ENCODE data around the gene PCBP4. TPM values are rescaled to one million over a fixed set of nuclear protein-coding genes. Genes with fewer than 3 reads are reported as not detected.

The PCBP4 gene
- total RNA-seq, 1 experiment from 2014 or later, result 28.7 TPM

DNA sequence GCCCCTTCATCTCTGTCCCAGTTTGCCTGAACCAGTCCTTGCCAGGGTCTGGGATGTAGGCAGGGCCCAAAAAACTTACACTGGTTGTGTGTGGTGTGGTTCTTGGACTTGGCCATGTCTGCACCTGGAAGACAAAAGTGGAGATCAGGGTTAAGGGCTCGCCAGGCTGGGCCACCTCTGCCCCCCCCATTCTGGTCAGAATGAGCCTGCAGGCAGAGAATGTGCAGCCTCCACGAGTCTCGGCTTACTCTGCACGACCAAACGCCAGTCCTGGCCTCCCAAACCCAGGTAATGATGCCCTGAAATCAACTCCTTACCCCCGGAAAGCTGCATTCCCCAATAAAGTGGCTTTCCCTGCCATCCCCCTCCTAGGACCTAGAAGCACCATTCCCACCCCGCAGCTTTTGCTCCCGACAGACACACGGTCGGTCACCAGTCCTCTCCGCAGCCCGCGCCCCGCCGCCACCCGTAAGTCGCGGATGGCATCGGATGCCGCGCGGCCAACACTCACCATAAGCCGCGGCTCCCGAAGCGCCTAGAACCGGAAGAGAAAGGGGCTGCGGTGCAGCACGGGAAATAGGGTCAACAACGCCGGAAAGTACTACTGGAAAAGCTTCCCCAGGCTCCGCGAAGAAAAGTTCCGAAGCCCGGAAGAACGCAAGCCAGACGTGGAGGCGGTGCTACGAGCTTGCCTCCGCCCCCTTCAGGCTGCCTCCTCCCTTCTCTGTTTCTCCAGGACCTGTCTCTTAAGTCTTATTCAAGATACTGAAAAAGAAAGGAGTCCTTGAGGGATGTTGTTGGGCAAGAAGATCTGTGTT lies 28.3 kb upstream of the PCBP4 start, which contains the start of gene RPL29 (continued):
- TF ChIP-seq, protein P1, sequence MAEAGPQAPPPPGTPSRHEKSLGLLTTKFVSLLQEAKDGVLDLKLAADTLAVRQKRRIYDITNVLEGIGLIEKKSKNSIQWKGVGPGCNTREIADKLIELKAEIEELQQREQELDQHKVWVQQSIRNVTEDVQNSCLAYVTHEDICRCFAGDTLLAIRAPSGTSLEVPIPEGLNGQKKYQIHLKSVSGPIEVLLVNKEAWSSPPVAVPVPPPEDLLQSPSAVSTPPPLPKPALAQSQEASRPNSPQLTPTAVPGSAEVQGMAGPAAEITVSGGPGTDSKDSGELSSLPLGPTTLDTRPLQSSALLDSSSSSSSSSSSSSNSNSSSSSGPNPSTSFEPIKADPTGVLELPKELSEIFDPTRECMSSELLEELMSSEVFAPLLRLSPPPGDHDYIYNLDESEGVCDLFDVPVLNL (CRISPR knock-in tag; IDR thresholded peaks at IDR 0.05; ENCODE audit: borderline replicate concordance, low read depth), result no peak
- TF ChIP-seq FOXJ3 (CRISPR knock-in tag; IDR thresholded peaks at IDR 0.05; ENCODE audit: borderline replicate concordance) (no peak), TEAD1 (CRISPR knock-in tag; IDR thresholded peaks at IDR 0.05) (peak; percentile 88), GABPB1 (CRISPR knock-in tag; IDR thresholded peaks at IDR 0.05) (peak; percentile 92), SMAD4 (CRISPR knock-in tag; IDR thresholded peaks at IDR 0.05) (no peak), OVOL2 (CRISPR knock-in tag; IDR thresholded peaks at IDR 0.05; ENCODE audit: borderline replicate concordance) (no peak), TEAD4 (CRISPR knock-in tag; IDR thresholded peaks at IDR 0.05) (no peak), ZNF263 (CRISPR knock-in tag; IDR thresholded peaks at IDR 0.05; ENCODE audit: low read depth) (no peak), IRF2 (CRISPR knock-in tag; IDR thresholded peaks at IDR 0.05; ENCODE audit: borderline replicate concordance, low read depth) (no peak), ZNF219 (CRISPR knock-in tag; IDR thresholded peaks at IDR 0.05; ENCODE audit: borderline replicate concordance) (no peak), CREM (CRISPR knock-in tag; IDR thresholded peaks at IDR 0.05) (no peak), JUN (CRISPR knock-in tag; IDR thresholded peaks at IDR 0.05) (peak; percentile 79; the same call in 1 of the 2 replicates), SOX15 (CRISPR knock-in tag; IDR thresholded peaks at IDR 0.05) (no peak), HMGA2 (CRISPR knock-in tag; IDR thresholded peaks at IDR 0.05) (no peak), NFE2L1 (CRISPR knock-in tag; IDR thresholded peaks at IDR 0.05) (no peak), RORB (CRISPR knock-in tag; IDR thresholded peaks at IDR 0.05) (no peak), NR3C1 (CRISPR knock-in tag; conservative IDR thresholded peaks at IDR 0.05; ENCODE audit: low read depth) (no peak), FOXK1 (CRISPR knock-in tag; IDR thresholded peaks at IDR 0.05) (peak; percentile 91), SMAD3 (CRISPR knock-in tag; IDR thresholded peaks at IDR 0.05; ENCODE audit: borderline replicate concordance) (no peak; the same call in 1 of the 2 replicates)
- TF ChIP-seq, protein P2, sequence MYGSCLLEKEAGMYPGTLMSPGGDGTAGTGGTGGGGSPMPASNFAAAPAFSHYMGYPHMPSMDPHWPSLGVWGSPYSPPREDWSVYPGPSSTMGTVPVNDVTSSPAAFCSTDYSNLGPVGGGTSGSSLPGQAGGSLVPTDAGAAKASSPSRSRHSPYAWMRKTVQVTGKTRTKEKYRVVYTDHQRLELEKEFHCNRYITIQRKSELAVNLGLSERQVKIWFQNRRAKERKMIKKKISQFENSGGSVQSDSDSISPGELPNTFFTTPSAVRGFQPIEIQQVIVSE (CRISPR knock-in tag; IDR thresholded peaks at IDR 0.05; ENCODE audit: borderline replicate concordance), result no peak
- TF ChIP-seq, protein P3, sequence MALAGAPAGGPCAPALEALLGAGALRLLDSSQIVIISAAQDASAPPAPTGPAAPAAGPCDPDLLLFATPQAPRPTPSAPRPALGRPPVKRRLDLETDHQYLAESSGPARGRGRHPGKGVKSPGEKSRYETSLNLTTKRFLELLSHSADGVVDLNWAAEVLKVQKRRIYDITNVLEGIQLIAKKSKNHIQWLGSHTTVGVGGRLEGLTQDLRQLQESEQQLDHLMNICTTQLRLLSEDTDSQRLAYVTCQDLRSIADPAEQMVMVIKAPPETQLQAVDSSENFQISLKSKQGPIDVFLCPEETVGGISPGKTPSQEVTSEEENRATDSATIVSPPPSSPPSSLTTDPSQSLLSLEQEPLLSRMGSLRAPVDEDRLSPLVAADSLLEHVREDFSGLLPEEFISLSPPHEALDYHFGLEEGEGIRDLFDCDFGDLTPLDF (CRISPR knock-in tag; IDR thresholded peaks at IDR 0.05), result 0 out of 2 replicates have a peak, but pooled peaks have one; percentile 42
- TF ChIP-seq, protein P4, sequence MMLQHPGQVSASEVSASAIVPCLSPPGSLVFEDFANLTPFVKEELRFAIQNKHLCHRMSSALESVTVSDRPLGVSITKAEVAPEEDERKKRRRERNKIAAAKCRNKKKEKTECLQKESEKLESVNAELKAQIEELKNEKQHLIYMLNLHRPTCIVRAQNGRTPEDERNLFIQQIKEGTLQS (CRISPR knock-in tag; conservative IDR thresholded peaks at IDR 0.05), result no peak
- TF ChIP-seq, protein P5, sequence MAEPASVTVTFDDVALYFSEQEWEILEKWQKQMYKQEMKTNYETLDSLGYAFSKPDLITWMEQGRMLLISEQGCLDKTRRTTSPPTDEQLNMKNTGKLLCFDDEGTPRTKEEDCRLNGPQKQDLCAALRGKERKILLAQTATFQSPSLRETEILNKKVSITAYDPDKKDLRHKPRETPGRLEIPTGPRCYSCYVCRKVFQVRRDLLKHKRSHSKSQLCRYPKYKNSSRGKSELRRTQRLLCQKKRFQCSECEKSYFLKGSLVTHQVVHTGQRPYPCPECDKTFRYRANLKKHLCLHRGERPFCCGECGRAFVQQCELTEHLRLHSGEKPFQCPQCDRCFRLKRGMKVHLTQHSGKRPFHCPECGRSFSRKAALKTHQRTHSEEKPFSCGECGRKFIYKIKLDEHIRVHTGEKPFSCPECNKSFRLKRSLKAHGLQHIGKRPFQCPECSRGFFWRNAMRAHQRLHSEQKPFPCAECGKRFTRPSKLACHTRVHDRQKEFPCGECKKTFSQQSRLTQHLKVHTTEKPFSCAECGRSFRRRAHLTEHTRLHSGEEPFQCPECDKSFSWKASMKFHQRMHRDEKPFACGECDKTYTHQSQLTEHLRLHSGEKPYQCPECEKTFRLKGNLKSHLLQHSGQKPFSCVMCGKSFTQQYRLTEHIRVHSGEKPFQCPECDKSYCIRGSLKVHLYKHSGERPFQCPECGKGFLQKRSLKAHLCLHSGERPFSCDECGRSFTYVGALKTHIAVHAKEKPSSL (CRISPR knock-in tag; conservative IDR thresholded peaks at IDR 0.05), result no peak
- TF ChIP-seq, protein P6, sequence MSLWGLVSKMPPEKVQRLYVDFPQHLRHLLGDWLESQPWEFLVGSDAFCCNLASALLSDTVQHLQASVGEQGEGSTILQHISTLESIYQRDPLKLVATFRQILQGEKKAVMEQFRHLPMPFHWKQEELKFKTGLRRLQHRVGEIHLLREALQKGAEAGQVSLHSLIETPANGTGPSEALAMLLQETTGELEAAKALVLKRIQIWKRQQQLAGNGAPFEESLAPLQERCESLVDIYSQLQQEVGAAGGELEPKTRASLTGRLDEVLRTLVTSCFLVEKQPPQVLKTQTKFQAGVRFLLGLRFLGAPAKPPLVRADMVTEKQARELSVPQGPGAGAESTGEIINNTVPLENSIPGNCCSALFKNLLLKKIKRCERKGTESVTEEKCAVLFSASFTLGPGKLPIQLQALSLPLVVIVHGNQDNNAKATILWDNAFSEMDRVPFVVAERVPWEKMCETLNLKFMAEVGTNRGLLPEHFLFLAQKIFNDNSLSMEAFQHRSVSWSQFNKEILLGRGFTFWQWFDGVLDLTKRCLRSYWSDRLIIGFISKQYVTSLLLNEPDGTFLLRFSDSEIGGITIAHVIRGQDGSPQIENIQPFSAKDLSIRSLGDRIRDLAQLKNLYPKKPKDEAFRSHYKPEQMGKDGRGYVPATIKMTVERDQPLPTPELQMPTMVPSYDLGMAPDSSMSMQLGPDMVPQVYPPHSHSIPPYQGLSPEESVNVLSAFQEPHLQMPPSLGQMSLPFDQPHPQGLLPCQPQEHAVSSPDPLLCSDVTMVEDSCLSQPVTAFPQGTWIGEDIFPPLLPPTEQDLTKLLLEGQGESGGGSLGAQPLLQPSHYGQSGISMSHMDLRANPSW (CRISPR knock-in tag; conservative IDR thresholded peaks at IDR 0.05; ENCODE audit: low read depth), result no peak
- TF ChIP-seq, protein P7, sequence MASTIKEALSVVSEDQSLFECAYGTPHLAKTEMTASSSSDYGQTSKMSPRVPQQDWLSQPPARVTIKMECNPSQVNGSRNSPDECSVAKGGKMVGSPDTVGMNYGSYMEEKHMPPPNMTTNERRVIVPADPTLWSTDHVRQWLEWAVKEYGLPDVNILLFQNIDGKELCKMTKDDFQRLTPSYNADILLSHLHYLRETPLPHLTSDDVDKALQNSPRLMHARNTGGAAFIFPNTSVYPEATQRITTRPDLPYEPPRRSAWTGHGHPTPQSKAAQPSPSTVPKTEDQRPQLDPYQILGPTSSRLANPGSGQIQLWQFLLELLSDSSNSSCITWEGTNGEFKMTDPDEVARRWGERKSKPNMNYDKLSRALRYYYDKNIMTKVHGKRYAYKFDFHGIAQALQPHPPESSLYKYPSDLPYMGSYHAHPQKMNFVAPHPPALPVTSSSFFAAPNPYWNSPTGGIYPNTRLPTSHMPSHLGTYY (CRISPR knock-in tag; IDR thresholded peaks at IDR 0.05), result no peak
- TF ChIP-seq, protein P8, sequence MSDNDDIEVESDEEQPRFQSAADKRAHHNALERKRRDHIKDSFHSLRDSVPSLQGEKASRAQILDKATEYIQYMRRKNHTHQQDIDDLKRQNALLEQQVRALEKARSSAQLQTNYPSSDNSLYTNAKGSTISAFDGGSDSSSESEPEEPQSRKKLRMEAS (CRISPR knock-in tag; IDR thresholded peaks at IDR 0.05), result peak; percentile 95
- TF ChIP-seq, protein P9, sequence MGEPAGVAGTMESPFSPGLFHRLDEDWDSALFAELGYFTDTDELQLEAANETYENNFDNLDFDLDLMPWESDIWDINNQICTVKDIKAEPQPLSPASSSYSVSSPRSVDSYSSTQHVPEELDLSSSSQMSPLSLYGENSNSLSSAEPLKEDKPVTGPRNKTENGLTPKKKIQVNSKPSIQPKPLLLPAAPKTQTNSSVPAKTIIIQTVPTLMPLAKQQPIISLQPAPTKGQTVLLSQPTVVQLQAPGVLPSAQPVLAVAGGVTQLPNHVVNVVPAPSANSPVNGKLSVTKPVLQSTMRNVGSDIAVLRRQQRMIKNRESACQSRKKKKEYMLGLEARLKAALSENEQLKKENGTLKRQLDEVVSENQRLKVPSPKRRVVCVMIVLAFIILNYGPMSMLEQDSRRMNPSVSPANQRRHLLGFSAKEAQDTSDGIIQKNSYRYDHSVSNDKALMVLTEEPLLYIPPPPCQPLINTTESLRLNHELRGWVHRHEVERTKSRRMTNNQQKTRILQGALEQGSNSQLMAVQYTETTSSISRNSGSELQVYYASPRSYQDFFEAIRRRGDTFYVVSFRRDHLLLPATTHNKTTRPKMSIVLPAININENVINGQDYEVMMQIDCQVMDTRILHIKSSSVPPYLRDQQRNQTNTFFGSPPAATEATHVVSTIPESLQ (CRISPR knock-in tag; IDR thresholded peaks at IDR 0.05), result no peak
